A549 (cell line): ENCODE data around the gene RFLNA. TPM values are rescaled to one million over a fixed set of nuclear protein-coding genes. Genes with fewer than 3 reads are reported as not detected.

Experiments used
- ATAC-seq, 2 experiments: fragments of 200-7000 bp in 1 of 2; fragments of >200 bp in 1 of 2; cut with Nextera tagmentation in 1 of 2; cut with Tn5 transposase in 1 of 2; 3 replicates each; pipeline versions ENCODE4 v1.8.0 to v1.9.1; 2018 to 2020; ENCODE audit warnings: mild to moderate bottlenecking in 1 of 2, moderate library complexity in 1 of 2
- CTCF ChIA-PET: fragments of 300-600 bp; sonication (Branson Sonifier 250); formaldehyde crosslinking; extraction: SDS; loops from one replicate; lab custom pipeline; 2021; ENCODE audit warnings: antibody characterized with exemption, inconsistent platforms; lab: Yijun Ruan, JAX
- POLR2A ChIA-PET: fragments of 350-600 bp; formaldehyde crosslinking; extraction: SDS; loops from one replicate; lab custom pipeline; 2021; ENCODE audit warnings: antibody characterized with exemption, inconsistent platforms; lab: Yijun Ruan, JAX
- DNase-seq, 2 experiments: peaks; one replicate each; pipeline versions ENCODE4 v3.0.0 to v3.0.0-alpha.2; 2011 to 2016; ENCODE audit warnings: low read depth in 1 of 2, low spot score in 1 of 2
- FAIRE-seq: peaks from 2 replicates; lab custom pipeline; 2011; peaks lifted over from hg19 to GRCh38; lab: Jason Lieb, UNC
- H3K27ac ChIP-seq, 2 experiments: fragments of >200 bp; sonication (Bioruptor Twin); formaldehyde crosslinking; 3 replicates each; pipeline ENCODE4 v1.5.1; 2016 to 2017
- H3K4me1 ChIP-seq: fragments of >200 bp; sonication (Bioruptor Twin); formaldehyde crosslinking; 3 replicates; pipeline ENCODE4 v1.6.1; 2016
- H3K4me2 ChIP-seq: fragments of >200 bp; sonication (Bioruptor Twin); formaldehyde crosslinking; 3 replicates; pipeline ENCODE4 v1.6.1; 2016
- H3K4me3 ChIP-seq: fragments of >200 bp; sonication (Bioruptor Twin); formaldehyde crosslinking; 3 replicates; pipeline ENCODE4 v1.5.1; 2016
- H3K9me3 ChIP-seq: fragments of >200 bp; sonication (Bioruptor Twin); formaldehyde crosslinking; 3 replicates; pipeline ENCODE4 v1.6.1; 2016
- CHD4 ChIP-seq: fragments of 200-600 bp; sonication (generic); IDR thresholded peaks from 2 replicates; pipeline ENCODE4 v1.6.1; 2016; ENCODE audit warnings: antibody characterized with exemption, mild to moderate bottlenecking, borderline replicate concordance
- EHF ChIP-seq: fragments of 250-450 bp; sonication (Bioruptor Pico); IDR thresholded peaks from 2 replicates; pipeline ENCODE4 v1.5.0; 2020; ENCODE audit warnings: mild to moderate bottlenecking
- ESRRA ChIP-seq: fragments of 150-350 bp; IDR thresholded peaks from 2 replicates; pipeline ENCODE4 v1.6.1; 2014; ENCODE audit warnings: mild to moderate bottlenecking, low read length, borderline replicate concordance
- HEYL ChIP-seq: fragments of 250-450 bp; sonication (Bioruptor Pico); IDR thresholded peaks from 2 replicates; pipeline ENCODE4 v1.8.0; 2021; ENCODE audit warnings: mild to moderate bottlenecking, moderate library complexity
- HOXB13 ChIP-seq: fragments of 250-450 bp; sonication (Bioruptor Pico); IDR thresholded peaks from 2 replicates; pipeline ENCODE4 v1.5.0; 2020; ENCODE audit warnings: low read depth, mild to moderate bottlenecking, moderate library complexity
- HOXB5 ChIP-seq: fragments of 250-450 bp; sonication (Bioruptor Pico); IDR thresholded peaks from 2 replicates; pipeline ENCODE4 v1.5.0; 2020; ENCODE audit warnings: mild to moderate bottlenecking, moderate library complexity
- MAFK ChIP-seq: fragments of 450-650 bp; IDR thresholded peaks from 2 replicates; pipeline ENCODE4 v1.6.1; 2014; ENCODE audit not compliant: partially characterized antibody
- MYC ChIP-seq: IDR thresholded peaks from 2 replicates; pipeline ENCODE4 v1.6.1; 2012; ENCODE audit warnings: mild to moderate bottlenecking, inconsistent platforms, low read length, improper control_type of control experiment, borderline replicate concordance
- NR3C1 ChIP-seq: fragments of >200 bp; sonication (Bioruptor Twin); formaldehyde crosslinking; IDR thresholded peaks from 3 replicates; pipeline ENCODE4 v1.6.1; 2017
- POLR2AphosphoS2 ChIP-seq: conservative IDR thresholded peaks from 2 replicates; pipeline ENCODE4 v1.6.1; 2012; ENCODE audit warnings: low read length, improper control_type of control experiment, inconsistent platforms
- RFX5 ChIP-seq: fragments of 450-650 bp; IDR thresholded peaks from 2 replicates; pipeline ENCODE4 v1.7.1; 2014; ENCODE audit warnings: antibody characterized with exemption, mild to moderate bottlenecking, moderate library complexity
- SMC3 ChIP-seq: fragments of >200 bp; sonication (Bioruptor Twin); formaldehyde crosslinking; IDR thresholded peaks from 3 replicates; pipeline ENCODE4 v1.6.1; 2018; ENCODE audit warnings: inconsistent platforms
- TP53 ChIP-seq: fragments of 250-450 bp; sonication (Bioruptor Pico); IDR thresholded peaks from 2 replicates; pipeline ENCODE4 v1.5.0; 2021; ENCODE audit warnings: mild to moderate bottlenecking, moderate library complexity
- ZC3H11A ChIP-seq: fragments of 450-650 bp; IDR thresholded peaks from 2 replicates; pipeline ENCODE4 v1.6.1; 2014; ENCODE audit warnings: antibody characterized with exemption, mild to moderate bottlenecking
- ZFP36 ChIP-seq: fragments of 450-650 bp; IDR thresholded peaks from 2 replicates; pipeline ENCODE4 v1.6.1; 2014; ENCODE audit warnings: borderline replicate concordance; ENCODE audit not compliant: partially characterized antibody
- WGBS: methylation state at CpG from one replicate; pipeline ENCODE4 v1.1.6; 2017; ENCODE audit errors: missing lambda C conversion rate; 5-methylcytosine and 5-hydroxymethylcytosine counted together
- polyA plus RNA-seq, 4 experiments: library from polyadenylated mRNA; depleted of rRNA in 3 of 4; stranded (reverse); fragments of >200 nt; fragmentation: RNase III in 1 of 4; extraction: RNeasy Plus Mini Kit Qiagen cat#74134 plus additional on column Dnase treatment in 1 of 4; gene quantifications; 2 replicates in 3 of 4; 3 replicates in 1 of 4; pipeline ENCODE4 v1.2.3, GENCODE V29; 2011 to 2017
- TF ChIP-seq, protein P1 (sequence below): fragments of 250-450 bp; sonication (Bioruptor Pico); IDR thresholded peaks from 2 replicates; pipeline ENCODE4 v1.5.0; 2020; ENCODE audit warnings: low read depth, mild to moderate bottlenecking, moderate library complexity
- TF ChIP-seq, protein P2 (sequence below): IDR thresholded peaks from 2 replicates; pipeline ENCODE4 v1.6.1; 2012

Gene RFLNA
- polyA plus RNA-seq, 2 of the 4 experiments (the other 2 are of a cell fraction) = not detected

DNA sequence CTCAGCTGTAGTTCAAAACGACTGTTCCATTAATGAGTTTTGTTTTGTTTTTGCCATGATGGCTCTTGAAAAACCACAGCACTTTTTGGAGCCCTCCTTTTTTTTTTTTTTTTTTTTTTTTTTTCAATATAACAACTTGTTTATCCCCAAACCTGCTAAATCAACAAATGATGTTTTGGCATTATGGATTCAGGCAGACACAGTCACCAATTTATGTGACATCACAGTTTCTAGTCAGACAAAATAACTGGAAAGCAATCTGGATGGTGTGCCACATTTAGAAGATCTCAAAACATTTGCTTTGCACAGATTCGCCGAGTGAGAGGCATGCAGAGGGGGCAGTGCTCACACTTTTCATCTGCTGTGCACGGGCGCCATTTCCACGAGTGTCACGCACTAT lies 7.9 kb upstream of the RFLNA start:
- no peak overlapping the region for H3K27ac ChIP-seq
- H3K4me2 ChIP-seq = no peak overlapping the region
- POLR2A ChIA-PET = no interaction called here
- peaks cover 31% of the 10 kb centered on the region for H3K9me3 ChIP-seq
- ATAC-seq = no peak
- TF ChIP-seq SMC3 (no peak), ZC3H11A (no peak)
- TF ChIP-seq, protein P1, sequence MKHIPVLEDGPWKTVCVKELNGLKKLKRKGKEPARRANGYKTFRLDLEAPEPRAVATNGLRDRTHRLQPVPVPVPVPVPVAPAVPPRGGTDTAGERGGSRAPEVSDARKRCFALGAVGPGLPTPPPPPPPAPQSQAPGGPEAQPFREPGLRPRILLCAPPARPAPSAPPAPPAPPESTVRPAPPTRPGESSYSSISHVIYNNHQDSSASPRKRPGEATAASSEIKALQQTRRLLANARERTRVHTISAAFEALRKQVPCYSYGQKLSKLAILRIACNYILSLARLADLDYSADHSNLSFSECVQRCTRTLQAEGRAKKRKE (CRISPR knock-in tag) = no peak
- TF ChIP-seq, all 56 proteins: peak for 0
- no peak overlapping the region for H3K4me3 ChIP-seq
- no peaks in the 10 kb centered on the region for H3K4me1 ChIP-seq
- DNase-seq (no peak), FAIRE-seq (no peak)
- CTCF ChIA-PET = interaction anchor here (0.7 to 1.5 kb wide), 3 partner anchors 11 to 338 kb away, joined by 3 to 7 read pairs (median 3); no protein-coding TSS in a partner anchor
- 18% methylated on average over 7 of the region's 7 CpGs for WGBS

DNA sequence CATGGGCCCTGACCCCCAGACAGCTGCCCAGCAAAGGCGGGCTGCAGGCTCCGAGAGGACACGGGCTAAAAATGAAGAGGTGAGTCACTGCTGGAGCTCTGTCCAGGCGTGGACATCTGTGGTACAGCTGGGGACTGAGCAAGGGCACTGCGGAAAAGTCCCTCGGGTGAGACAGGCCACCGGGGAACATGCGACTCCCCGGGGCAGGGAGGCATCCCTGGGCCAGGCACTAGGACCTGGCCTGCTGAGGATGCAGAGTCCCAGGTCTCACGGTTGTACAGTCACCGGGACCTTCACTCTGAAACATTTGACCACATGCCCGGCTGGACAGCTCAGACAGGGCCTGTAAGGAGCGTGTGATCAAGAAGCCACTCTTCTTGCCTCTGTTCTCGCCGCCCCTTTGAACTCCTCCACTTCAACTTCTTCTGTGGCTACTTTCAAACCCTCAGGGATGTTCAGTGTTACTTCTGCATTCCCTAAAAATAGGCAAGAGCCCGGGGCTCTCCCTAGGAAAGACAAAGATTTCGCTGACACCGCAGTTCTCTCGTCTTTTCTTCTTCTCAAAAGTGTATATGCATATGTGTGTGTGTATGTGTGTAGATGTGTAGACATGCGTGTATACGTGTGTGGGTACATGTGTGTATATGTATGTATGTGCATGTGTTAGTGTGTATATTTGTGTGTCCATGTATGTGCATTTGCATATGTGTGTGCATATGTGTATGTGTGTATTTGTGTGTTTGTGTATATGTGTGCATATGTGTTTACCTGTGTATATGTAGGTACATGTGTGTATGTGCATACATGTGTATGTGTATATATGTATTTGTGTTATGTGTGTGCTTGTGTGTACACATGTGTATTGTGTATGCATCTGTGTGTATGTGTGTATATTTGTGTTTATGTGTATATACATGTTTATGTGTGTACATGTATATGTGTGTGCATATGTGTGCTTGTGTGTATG lies 5.0 kb upstream of the RFLNA start:
- no peak overlapping the region for H3K27ac ChIP-seq
- H3K4me1 ChIP-seq = no peaks in the 10 kb centered on the region
- CTCF ChIA-PET = no interaction called here
- peak in 1 of 2 experiments; percentile 18; a peak in 2 of 6 replicates for ATAC-seq
- peak; percentile 18 for FAIRE-seq
- no peak for DNase-seq
- TF ChIP-seq MYC (no peak), MAFK (peak; percentile 94)
- POLR2A ChIA-PET = interaction anchor here (1.1 kb wide), 1 partner anchor 200 kb away, joined by 4 read pairs; no protein-coding TSS in a partner anchor
- WGBS = 66% methylated on average over 18 of the region's 21 CpGs
- H3K4me3 ChIP-seq = no peak overlapping the region
- H3K9me3 ChIP-seq = peaks cover 20% of the 10 kb centered on the region
- H3K4me2 ChIP-seq = no peak overlapping the region

DNA sequence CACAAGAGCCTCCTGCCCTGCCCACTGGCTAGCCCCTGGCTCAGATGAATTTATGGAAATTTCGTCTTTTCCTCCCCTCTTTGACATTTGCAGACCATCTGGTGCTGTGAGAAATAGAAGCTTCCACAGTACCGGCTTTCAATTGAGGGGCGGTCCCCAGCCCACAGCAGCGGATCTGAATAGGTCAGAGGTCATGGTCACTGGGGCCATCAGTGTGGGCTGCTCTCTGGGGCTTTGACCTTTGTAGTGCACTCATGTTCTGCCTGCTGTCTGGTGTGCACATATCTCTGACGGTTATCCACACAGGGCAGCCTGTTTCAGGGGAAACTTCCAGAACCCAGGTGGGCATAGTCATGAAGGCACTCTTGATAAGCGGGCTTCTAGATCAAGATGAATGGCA lies 2.5 kb upstream of the RFLNA start:
- Histone ChIP-seq H3K9me3 (peaks cover 12% of the 10 kb centered on the region), H3K27ac (no peak overlapping the region), H3K4me3 (no peak overlapping the region), H3K4me2 (no peak overlapping the region), H3K4me1 (peaks cover 7% of the 10 kb centered on the region; the same call in 1 of the 3 replicates)
- WGBS = 82% methylated on average over 6 of the region's 6 CpGs
- ChIA-PET POLR2A (no interaction called here), CTCF (no interaction called here)
- FAIRE-seq = no peak
- no peak for TF ChIP-seq CHD4
- no peak for TF ChIP-seq EHF
- no peak for TF ChIP-seq ESRRA
- TF ChIP-seq HEYL (CRISPR knock-in tag) = no peak
- TF ChIP-seq NR3C1 = no peak
- TF ChIP-seq HOXB5 (CRISPR knock-in tag) = no peak
- no peak for TF ChIP-seq POLR2AphosphoS2
- no peak for TF ChIP-seq SMC3
- no peak for TF ChIP-seq RFX5
- TF ChIP-seq, protein P2, sequence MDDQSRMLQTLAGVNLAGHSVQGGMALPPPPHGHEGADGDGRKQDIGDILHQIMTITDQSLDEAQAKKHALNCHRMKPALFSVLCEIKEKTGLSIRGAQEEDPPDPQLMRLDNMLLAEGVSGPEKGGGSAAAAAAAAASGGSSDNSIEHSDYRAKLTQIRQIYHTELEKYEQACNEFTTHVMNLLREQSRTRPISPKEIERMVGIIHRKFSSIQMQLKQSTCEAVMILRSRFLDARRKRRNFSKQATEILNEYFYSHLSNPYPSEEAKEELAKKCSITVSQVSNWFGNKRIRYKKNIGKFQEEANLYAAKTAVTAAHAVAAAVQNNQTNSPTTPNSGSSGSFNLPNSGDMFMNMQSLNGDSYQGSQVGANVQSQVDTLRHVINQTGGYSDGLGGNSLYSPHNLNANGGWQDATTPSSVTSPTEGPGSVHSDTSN = no peak
- TF ChIP-seq HOXB13 = no peak
- no peak for DNase-seq
- no peak for ATAC-seq

DNA sequence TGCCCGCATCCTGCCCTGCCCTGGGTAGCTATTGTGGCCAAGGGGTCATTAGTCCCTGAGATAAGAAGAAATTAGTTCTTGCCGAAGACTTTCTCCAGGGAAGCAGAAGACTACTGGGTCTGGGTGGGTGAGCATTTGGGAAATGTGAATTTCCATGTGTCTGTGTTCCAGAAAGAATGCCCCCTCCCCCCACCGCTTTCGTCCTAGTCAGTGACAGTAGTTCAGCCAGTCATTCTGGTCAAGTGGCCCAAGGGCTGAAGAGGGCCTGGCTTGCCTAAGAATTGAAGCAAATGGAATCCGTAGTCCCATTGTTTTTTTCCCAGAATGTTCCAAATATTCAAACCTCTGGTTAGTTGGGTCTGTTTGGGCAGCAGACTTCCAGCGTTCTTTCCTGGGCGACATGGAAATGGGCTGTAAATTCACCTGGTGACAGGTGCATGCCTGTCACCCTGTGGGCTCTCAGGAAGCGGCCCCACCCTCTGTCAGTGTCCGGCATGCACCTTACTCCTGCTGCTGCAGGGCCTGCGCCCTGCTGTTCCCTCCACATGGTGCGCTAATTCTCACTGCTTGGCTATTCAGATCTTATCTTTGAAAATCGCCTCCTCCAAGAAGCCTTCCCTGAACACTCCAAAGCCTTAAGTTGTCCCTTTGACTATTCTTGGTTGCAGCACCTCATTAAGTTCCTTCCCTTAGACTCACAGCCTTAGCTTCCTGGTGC lies 1.4 kb upstream of the RFLNA start:
- Histone ChIP-seq H3K27ac (no peak overlapping the region), H3K4me2 (no peak overlapping the region), H3K4me3 (no peak overlapping the region), H3K4me1 (peaks cover 7% of the 10 kb centered on the region; the same call in 1 of the 3 replicates), H3K9me3 (peaks cover 1% of the 10 kb centered on the region; the same call in 1 of the 3 replicates)
- no peak for ATAC-seq
- DNase-seq = no peak
- TF ChIP-seq TP53 (CRISPR knock-in tag) (no peak), ZFP36 (peak; percentile 80)
- 86% methylated on average over 12 of the region's 12 CpGs for whole genome bisulfite sequencing
- ChIA-PET POLR2A (no interaction called here), CTCF (interaction anchor here (0.6 kb wide), 1 partner anchor 427 kb away, joined by 4 read pairs; no protein-coding TSS in a partner anchor)
- no peak for FAIRE-seq
